Osteoblast (primary cell): ENCODE data around the gene COMMD10. TPM values are rescaled to one million over a fixed set of nuclear protein-coding genes. Genes with fewer than 3 reads are reported as not detected.

ENCODE experiments used
- DNase-seq: peaks from one replicate; pipeline ENCODE4 v3.0.0; 2011; ENCODE audit warnings: low spot score, mixed read lengths; ENCODE audit not compliant: insufficient read length; ENCODE audit errors: missing footprints
- H2AFZ ChIP-seq: 2 replicates; pipeline ENCODE4 v1.6.0; 2011; ENCODE audit warnings: mild to moderate bottlenecking, low read length
- H3K27ac ChIP-seq: 2 replicates; pipeline ENCODE4 v1.5.1; 2011; ENCODE audit warnings: mild to moderate bottlenecking, low read depth, low read length, moderate library complexity
- H3K27me3 ChIP-seq: 2 replicates; pipeline ENCODE4 v1.6.0; 2012; ENCODE audit warnings: mild to moderate bottlenecking, control low read depth, inconsistent platforms, low read length, moderate library complexity; ENCODE audit not compliant: insufficient read depth
- H3K36me3 ChIP-seq: 2 replicates; pipeline ENCODE4 v1.5.1; 2011; ENCODE audit warnings: mild to moderate bottlenecking, low read length, control low read depth, moderate library complexity; ENCODE audit not compliant: insufficient read depth
- H3K4me1 ChIP-seq: 2 replicates; pipeline ENCODE4 v1.5.1; 2011; ENCODE audit warnings: mild to moderate bottlenecking, low read length, control low read depth, moderate library complexity; ENCODE audit not compliant: insufficient read depth
- H3K4me2 ChIP-seq: 2 replicates; pipeline ENCODE4 v1.6.0; 2011; ENCODE audit warnings: mild to moderate bottlenecking, low read length; ENCODE audit not compliant: insufficient read depth
- H3K4me3 ChIP-seq: fragments of 200-600 bp; sonication (generic); 3 replicates; pipeline ENCODE4 v1.5.1; 2012; ENCODE audit warnings: mild to moderate bottlenecking, low read length, inconsistent platforms; ENCODE audit not compliant: insufficient read depth
- H3K79me2 ChIP-seq: 2 replicates; pipeline ENCODE4 v1.6.0; 2012; ENCODE audit warnings: mild to moderate bottlenecking, low read length, control low read depth, inconsistent platforms; ENCODE audit not compliant: insufficient read depth
- H3K9me3 ChIP-seq: 2 replicates; pipeline ENCODE4 v1.5.1; 2011; ENCODE audit warnings: low read depth, low read length, control low read depth
- H4K20me1 ChIP-seq: 2 replicates; pipeline ENCODE4 v1.6.0; 2012; ENCODE audit warnings: mild to moderate bottlenecking, low read length, control low read depth; ENCODE audit not compliant: insufficient read depth
- CTCF ChIP-seq: IDR thresholded peaks from 2 replicates; pipeline ENCODE4 v1.5.1; 2011; ENCODE audit warnings: mild to moderate bottlenecking, low read depth, low read length, moderate library complexity; ENCODE audit errors: extremely low read depth
- total RNA-seq: library from RNA; depleted of rRNA; stranded (reverse); fragments of >200 nt; gene quantifications from 2 replicates; pipeline ENCODE4 v1.2.3, GENCODE V29; 2012

Gene COMMD10
- total RNA-seq, 1 donor, result 29.7 TPM

GRCh38 chr5:116308391-116308790 lies 223.6 kb downstream of the COMMD10 start:
- Histone ChIP-seq H4K20me1 (no peaks in the 10 kb centered on the region), H3K27me3 (no peaks in the 10 kb centered on the region), H3K4me2 (no peak overlapping the region), H3K79me2 (no peaks in the 10 kb centered on the region), H3K4me3 (no peak overlapping the region), H3K4me1 (no peaks in the 10 kb centered on the region), H3K9me3 (peaks cover 4% of the 10 kb centered on the region), H3K27ac (no peak overlapping the region), H3K36me3 (no peaks in the 10 kb centered on the region), H2AFZ (no peak overlapping the region)
- DNase-seq, result no peak
- no peak for TF ChIP-seq CTCF

GRCh38 chr5:116313366-116313765 lies 228.5 kb downstream of the COMMD10 start:
- Histone ChIP-seq H4K20me1 (no peaks in the 10 kb centered on the region), H3K4me1 (no peaks in the 10 kb centered on the region), H3K4me2 (peak overlapping the region; percentile 67), H2AFZ (peak overlapping the region; percentile 62), H3K9me3 (peaks cover 1% of the 10 kb centered on the region), H3K4me3 (no peak overlapping the region), H3K36me3 (no peaks in the 10 kb centered on the region), H3K79me2 (no peaks in the 10 kb centered on the region), H3K27me3 (no peaks in the 10 kb centered on the region), H3K27ac (no peak overlapping the region)
- no peak for TF ChIP-seq CTCF
- DNase-seq, result no peak

GRCh38 chr5:116315531-116315930 lies 230.7 kb downstream of the COMMD10 start:
- Histone ChIP-seq H3K36me3 (no peaks in the 10 kb centered on the region), H3K9me3 (no peaks in the 10 kb centered on the region), H3K79me2 (no peaks in the 10 kb centered on the region), H3K27ac (no peak overlapping the region), H3K4me2 (no peak overlapping the region), H4K20me1 (no peaks in the 10 kb centered on the region), H2AFZ (no peak overlapping the region), H3K27me3 (no peaks in the 10 kb centered on the region), H3K4me3 (no peak overlapping the region), H3K4me1 (peaks cover 4% of the 10 kb centered on the region)
- DNase-seq, result no peak
- no peak for TF ChIP-seq CTCF

DNA sequence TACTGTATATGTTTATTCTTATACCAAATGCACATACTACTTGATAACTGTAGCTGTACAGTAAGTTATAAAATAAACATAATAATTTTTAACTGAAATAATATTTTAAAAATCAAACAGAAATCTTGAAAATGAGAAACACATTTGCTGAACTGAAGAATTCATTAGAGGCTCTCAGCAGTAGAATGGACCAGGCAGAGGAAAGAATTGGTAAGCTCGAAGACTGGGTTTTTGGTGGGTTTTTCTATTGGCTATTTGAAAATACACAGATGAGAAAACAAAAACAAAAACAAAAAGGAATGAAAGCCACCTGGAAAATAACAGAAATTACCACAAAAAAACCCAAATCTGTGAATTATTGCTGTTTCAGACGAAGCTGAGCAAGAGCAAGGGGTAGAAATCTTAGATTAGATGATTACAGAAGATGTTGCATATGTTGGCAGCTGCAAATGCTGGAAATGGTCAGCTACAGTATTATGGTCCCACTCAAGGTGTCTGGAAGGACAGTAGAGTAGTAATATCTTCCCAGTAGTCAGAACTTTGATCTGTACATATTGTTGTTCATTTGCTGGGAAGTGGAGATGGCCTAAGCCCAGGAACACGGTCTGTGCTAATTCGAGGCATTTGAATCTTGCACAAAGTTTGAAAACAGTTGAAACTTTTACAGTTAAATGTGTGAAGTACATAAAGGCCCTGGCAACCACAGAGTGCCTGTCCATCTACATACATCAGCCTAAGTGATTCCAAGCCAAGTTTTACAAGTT lies 233.4 kb downstream of the COMMD10 start:
- Histone ChIP-seq H3K4me2 (no peak overlapping the region), H2AFZ (no peak overlapping the region), H3K4me3 (no peak overlapping the region), H3K79me2 (no peaks in the 10 kb centered on the region), H3K27me3 (no peaks in the 10 kb centered on the region), H3K4me1 (peaks cover 4% of the 10 kb centered on the region), H3K9me3 (no peaks in the 10 kb centered on the region), H4K20me1 (no peaks in the 10 kb centered on the region), H3K36me3 (no peaks in the 10 kb centered on the region), H3K27ac (no peak overlapping the region)
- no peak for TF ChIP-seq CTCF
- no peak for DNase-seq
